Muscle of leg (tissue), 11 donors: ENCODE data around the gene HRH1. TPM values are rescaled to one million over a fixed set of nuclear protein-coding genes. Genes with fewer than 3 reads are reported as not detected.
A peak's percentile ranks its signal among the peaks of the same experiment; 100 is the strongest.

Source experiments
- DNase-seq: peaks from one replicate; pipeline ENCODE4 v3.0.0; 2013
- H3K27ac ChIP-seq: one replicate; pipeline ENCODE4 v1.5.1; 2013; ENCODE audit warnings: mild to moderate bottlenecking, low read length, control low read depth
- H3K27me3 ChIP-seq: one replicate; pipeline ENCODE4 v1.6.1; 2013; ENCODE audit warnings: low read length; ENCODE audit not compliant: control insufficient read depth, insufficient read depth
- H3K36me3 ChIP-seq: one replicate; pipeline ENCODE4 v1.6.1; 2013; ENCODE audit warnings: low read length; ENCODE audit not compliant: control insufficient read depth, insufficient read depth
- H3K4me1 ChIP-seq: one replicate; pipeline ENCODE4 v1.6.1; 2013; ENCODE audit warnings: low read length; ENCODE audit not compliant: control insufficient read depth, insufficient read depth
- H3K4me3 ChIP-seq: one replicate; pipeline ENCODE4 v1.5.1; 2013; ENCODE audit warnings: low read length, control low read depth
- H3K9me3 ChIP-seq: replicated peaks from 2 replicates; pipeline ENCODE4 v1.6.1; 2013; ENCODE audit warnings: low read depth, low read length; ENCODE audit not compliant: control insufficient read depth
- WGBS: methylation state at CpG from one replicate; pipeline ENCODE4 v1.1.5; 2013; ENCODE audit warnings: missing lambda C conversion rate; ENCODE audit not compliant: insufficient coverage; 5-methylcytosine and 5-hydroxymethylcytosine counted together
- polyA plus RNA-seq, 8 donors: library from polyadenylated mRNA; unstranded; fragments of 120-200 nt; gene quantifications; one replicate each; pipeline versions ENCODE4 v1.2.1 to v1.2.3, GENCODE V29; 2013; ENCODE audit warnings: inconsistent platforms in 1 of 8, low replicate concordance in 1 of 8; ENCODE audit not compliant: insufficient read length in 8 of 8, insufficient read depth in 1 of 8
- total RNA-seq: library from RNA; stranded (reverse); fragments of 120-200 nt; gene quantifications from one replicate; pipeline ENCODE4 v1.2.4, GENCODE V29; 2013

HRH1 gene
- total and polyA plus RNA-seq, 9 donors = 1.6 to 6.2 (median 3.2) TPM

- Histone ChIP-seq H3K27me3 (no peaks in the 10 kb centered on the region), H3K4me1 (peaks cover 8% of the 10 kb centered on the region), H3K4me3 (no peak overlapping the region), H3K9me3 (no peaks in the 10 kb centered on the region), H3K27ac (peak overlapping the region; percentile 21), H3K36me3 (peaks cover 39% of the 10 kb centered on the region)
- no peak for DNase-seq
- 56% methylated on average over 2 of the region's 5 CpGs for WGBS
Observed at GRCh38 chr3:11306817-11307589, 152.7 kb downstream of the HRH1 start.

GRCh38 chr3:11307830-11308432 is 153.6 kb downstream of the HRH1 start:
- DNase-seq = peak; percentile 73
- peaks cover 37% of the 10 kb centered on the region for H3K36me3 ChIP-seq
- no peak overlapping the region for H3K4me3 ChIP-seq
- H3K9me3 ChIP-seq = no peaks in the 10 kb centered on the region
- no peaks in the 10 kb centered on the region for H3K27me3 ChIP-seq
- 80% methylated on average over 4 of the region's 6 CpGs for WGBS
- peak overlapping the region; percentile 21 for H3K27ac ChIP-seq
- peaks cover 8% of the 10 kb centered on the region for H3K4me1 ChIP-seq

GRCh38 chr3:11310258-11310657 is 156.0 kb downstream of the HRH1 start:
- 100% methylated on average over 1 of the region's 5 CpGs for WGBS
- Histone ChIP-seq H3K4me3 (no peak overlapping the region), H3K9me3 (no peaks in the 10 kb centered on the region), H3K36me3 (peaks cover 46% of the 10 kb centered on the region), H3K27me3 (no peaks in the 10 kb centered on the region), H3K4me1 (peaks cover 8% of the 10 kb centered on the region), H3K27ac (no peak overlapping the region)
- no peak for DNase-seq

- H3K36me3 ChIP-seq = peaks cover 49% of the 10 kb centered on the region
- no peak overlapping the region for H3K27ac ChIP-seq
- H3K27me3 ChIP-seq = no peaks in the 10 kb centered on the region
- peaks cover 6% of the 10 kb centered on the region for H3K4me1 ChIP-seq
- DNase-seq = no peak
- WGBS = 88% methylated on average over 1 of the region's 5 CpGs
- no peak overlapping the region for H3K4me3 ChIP-seq
- no peaks in the 10 kb centered on the region for H3K9me3 ChIP-seq
Observed at GRCh38 chr3:11312166-11312565, 157.9 kb downstream of the HRH1 start.

Other genes with a start within 250 kb of the HRH1 start
- gene SLC6A1, start 161.7 kb upstream of the HRH1 start, total RNA-seq = 1.2 TPM
- 1 to 10 TPM; 1.4 to 3.2 (median 2.1) TPM for gene SLC6A1, start 161.7 kb upstream of the HRH1 start, polyA plus RNA-seq
- gene ATG7, start 117.9 kb downstream of the HRH1 start, total RNA-seq = 22.2 TPM
- 10 to 100 TPM; 11.3 to 18.0 (median 13.8) TPM for gene ATG7, start 117.9 kb downstream of the HRH1 start, polyA plus RNA-seq